GM12878 (cell line): ENCODE results near the gene ADGRV1. TPM values are rescaled to one million over a fixed set of nuclear protein-coding genes. Genes with fewer than 3 reads are reported as not detected.

ENCODE experiments used
- ATAC-seq: fragments of 200-7000 bp; cut with Tn5 transposase; 3 replicates; pipeline ENCODE4 v1.9.1; 2020; ENCODE audit warnings: mild to moderate bottlenecking, moderate library complexity
- BruUV-seq: library from RNA; stranded (reverse); fragments of 400-500 nt; replicated peaks from 2 replicates; lab custom pipeline; 2021; lab: Mats Ljungman, UMichigan
- CTCF ChIA-PET: fragments of 300-600 bp; sonication (Branson Sonifier 250); formaldehyde crosslinking; extraction: SDS; loops from one replicate; lab custom pipeline; 2021; ENCODE audit warnings: inconsistent platforms; lab: Yijun Ruan, JAX
- POLR2A ChIA-PET: fragments of 350-600 bp; formaldehyde crosslinking; extraction: SDS; loops from one replicate; lab custom pipeline; 2021; ENCODE audit warnings: inconsistent platforms; lab: Charles Lee
- RAD21 ChIA-PET: fragments of 300-600 bp; sonication (Branson Sonifier 250); formaldehyde crosslinking; loops from one replicate; lab custom pipeline; 2023; ENCODE audit warnings: antibody characterized with exemption; ENCODE audit not compliant: unreplicated experiment; lab: Charles Lee
- SMC1A ChIA-PET: fragments of 300-600 bp; sonication (Branson Sonifier 250); formaldehyde crosslinking; loops from one replicate; lab custom pipeline; 2023; ENCODE audit not compliant: unreplicated experiment, uncharacterized antibody; lab: Charles Lee
- DNase-seq: peaks from one replicate; pipeline ENCODE4 v3.0.0-alpha.2; 2011; ENCODE audit warnings: low read depth, low spot score
- FAIRE-seq: peaks from 3 replicates; lab custom pipeline; 2011; peaks lifted over from hg19 to GRCh38; lab: Jason Lieb, UNC
- H2AFZ ChIP-seq: 2 replicates; pipeline ENCODE4 v1.6.0; 2011; ENCODE audit warnings: low read depth, low read length, control low read depth; ENCODE audit not compliant: control insufficient read depth
- H3K27ac ChIP-seq: 2 replicates; pipeline ENCODE4 v1.5.1; 2011; ENCODE audit warnings: control low read depth; ENCODE audit not compliant: control insufficient read depth, insufficient read depth
- H3K27me3 ChIP-seq, 2 experiments: replicated peaks in 1 of 2; 2 replicates each; pipeline versions ENCODE4 v1.6.0 to v1.6.1; 2011; ENCODE audit warnings: low read length in 1 of 2; ENCODE audit not compliant: control insufficient read depth in 2 of 2, insufficient read depth in 2 of 2
- H3K36me3 ChIP-seq, 2 experiments: 2 replicates each; pipeline ENCODE4 v1.5.1; 2011; ENCODE audit warnings: low read length in 1 of 2; ENCODE audit not compliant: control insufficient read depth in 2 of 2, insufficient read depth in 2 of 2
- H3K4me1 ChIP-seq: 2 replicates; pipeline ENCODE4 v1.6.1; 2011; ENCODE audit warnings: mild to moderate bottlenecking, low read length, moderate library complexity, mixed read lengths; ENCODE audit not compliant: control insufficient read depth, insufficient read depth
- H3K4me2 ChIP-seq: 2 replicates; pipeline ENCODE4 v1.6.0; 2011; ENCODE audit warnings: control low read depth; ENCODE audit not compliant: control insufficient read depth, insufficient read depth
- H3K4me3 ChIP-seq: fragments of 200-600 bp; sonication (generic); 2 replicates; pipeline ENCODE4 v1.5.1; 2016
- H3K79me2 ChIP-seq: 2 replicates; pipeline ENCODE4 v1.6.0; 2011; ENCODE audit warnings: low read length; ENCODE audit not compliant: control insufficient read depth, insufficient read depth
- H3K9ac ChIP-seq: 2 replicates; pipeline ENCODE4 v1.8.0; 2011; ENCODE audit warnings: low read length, control low read depth, mixed read lengths; ENCODE audit not compliant: control insufficient read depth, insufficient read depth
- H3K9me3 ChIP-seq: replicated peaks from 3 replicates; pipeline ENCODE4 v1.5.1; 2011; ENCODE audit warnings: mild to moderate bottlenecking, low read length; ENCODE audit not compliant: control insufficient read depth, insufficient read depth
- H4K20me1 ChIP-seq: 2 replicates; pipeline ENCODE4 v1.6.0; 2011; ENCODE audit not compliant: control insufficient read depth, insufficient read depth
- EGR1 ChIP-seq, 2 experiments: IDR thresholded peaks; 1 replicate in 1 of 2; 2 replicates in 1 of 2; pipeline ENCODE4 v1.6.1; 2011 to 2012; ENCODE audit warnings: low read depth in 2 of 2, low read length in 2 of 2, borderline replicate concordance in 1 of 2, mild to moderate bottlenecking in 1 of 2, moderate library complexity in 1 of 2
- EZH2 ChIP-seq: IDR thresholded peaks from 2 replicates; pipeline ENCODE4 v1.6.1; 2012; ENCODE audit warnings: low read depth, mild to moderate bottlenecking, control low read depth, inconsistent platforms, low read length, borderline replicate concordance; ENCODE audit not compliant: control insufficient read depth
- GATAD2B ChIP-seq: fragments of 450-650 bp; conservative IDR thresholded peaks from 2 replicates; pipeline ENCODE4 v1.6.1; 2017; ENCODE audit warnings: low read depth, mild to moderate bottlenecking, moderate library complexity
- KAT2A ChIP-seq: conservative IDR thresholded peaks from 2 replicates; pipeline ENCODE4 v1.6.1; 2011; ENCODE audit warnings: low read depth, low read length; ENCODE audit not compliant: control insufficient read depth
- MTA2 ChIP-seq: fragments of 450-650 bp; IDR thresholded peaks from 2 replicates; pipeline ENCODE4 v1.6.1; 2016; ENCODE audit warnings: low read depth, mild to moderate bottlenecking, moderate library complexity
- NBN ChIP-seq: fragments of 450-650 bp; IDR thresholded peaks from 2 replicates; pipeline ENCODE4 v1.6.1; 2016
- RUNX3 ChIP-seq: IDR thresholded peaks from 2 replicates; pipeline ENCODE4 v1.6.1; 2012; ENCODE audit warnings: low read length, inconsistent platforms
- SIX5 ChIP-seq: IDR thresholded peaks from 2 replicates; pipeline ENCODE4 v1.6.1; 2011; ENCODE audit warnings: mild to moderate bottlenecking, low read depth, low read length, moderate library complexity; ENCODE audit not compliant: severe bottlenecking
- SREBF2 ChIP-seq: IDR thresholded peaks from 2 replicates; pipeline ENCODE4 v1.6.1; 2012; ENCODE audit warnings: mild to moderate bottlenecking, low read length
- WGBS: methylation state at CpG from one replicate; pipeline ENCODE4 v1.1.6; 2016; ENCODE audit warnings: low lambda C conversion rate; ENCODE audit not compliant: insufficient replicate concordance, insufficient coverage; ENCODE audit errors: missing lambda C conversion rate; 5-methylcytosine and 5-hydroxymethylcytosine counted together
- in situ Hi-C: fragments of 300-500 bp; cut with MboI; formaldehyde crosslinking; loops from 9 replicates; pipeline ENCODE4 v1.14.3; 2018; ENCODE audit warnings: mixed read lengths
- intact Hi-C: fragments of 100-400 bp; cut with micrococcal nuclease; formaldehyde crosslinking; loops from one replicate; pipeline ENCODE4 v1.14.2; 2022; ENCODE audit not compliant: unreplicated experiment
- polyA plus RNA-seq, 11 experiments: library from polyadenylated mRNA; depleted of rRNA in 4 of 11; unstranded in 6 of 11; stranded (reverse) in 5 of 11; fragments of >200 nt; fragmentation: Nextera tagmentation in 4 of 11; fragmentation: Illumina TruSeq in 1 of 11; extraction: Ambion mirVana in 4 of 11; extraction: Trizol in 1 of 11; gene quantifications; 1 replicate in 1 of 11; 2 replicates in 10 of 11; pipeline versions ENCODE4 v1.2.1 to v1.2.3, GENCODE V29; 2011 to 2016; ENCODE audit warnings: inconsistent platforms in 2 of 11, missing spikeins in 2 of 11, low read depth in 1 of 11
- total RNA-seq, 4 experiments: library from RNA; depleted of rRNA in 3 of 4; stranded (reverse); fragments of >200 nt in 3 of 4; fragmentation: Illumina TruSeq in 1 of 4; extraction: Trizol in 1 of 4; gene quantifications; 2 replicates each; pipeline versions ENCODE4 v1.2.1 to v1.2.3, GENCODE V29; 2013 to 2021
- TF ChIP-seq, protein P1 (sequence below): fragments of 450-650 bp; IDR thresholded peaks from 2 replicates; pipeline ENCODE4 v1.6.1; 2014; ENCODE audit warnings: mild to moderate bottlenecking
- TF ChIP-seq, protein P2 (sequence below): IDR thresholded peaks from 2 replicates; pipeline ENCODE4 v1.6.1; 2012; ENCODE audit warnings: low read depth, low read length, improper control_type of control experiment
- TF ChIP-seq, protein P3 (sequence below): fragments of 450-650 bp; IDR thresholded peaks from 2 replicates; pipeline ENCODE4 v1.6.1; 2016; ENCODE audit warnings: mild to moderate bottlenecking, moderate library complexity, borderline replicate concordance
- TF ChIP-seq, protein P4 (sequence below): fragments of 450-650 bp; IDR thresholded peaks from 2 replicates; pipeline ENCODE4 v1.6.1; 2016; ENCODE audit warnings: mild to moderate bottlenecking
- TF ChIP-seq, protein P5 (sequence below): fragments of 450-650 bp; IDR thresholded peaks from 2 replicates; pipeline ENCODE4 v1.6.1; 2017; ENCODE audit warnings: mild to moderate bottlenecking, low read depth, inconsistent platforms; ENCODE audit not compliant: poor library complexity, severe bottlenecking

ADGRV1 gene
- total and polyA plus RNA-seq, 10 of the 15 experiments (the other 5 are each of a cell fraction or from before 2014, with no cell fraction given): 0.04 to 8.1 (median 0.16) TPM; not detected in 1

DNA sequence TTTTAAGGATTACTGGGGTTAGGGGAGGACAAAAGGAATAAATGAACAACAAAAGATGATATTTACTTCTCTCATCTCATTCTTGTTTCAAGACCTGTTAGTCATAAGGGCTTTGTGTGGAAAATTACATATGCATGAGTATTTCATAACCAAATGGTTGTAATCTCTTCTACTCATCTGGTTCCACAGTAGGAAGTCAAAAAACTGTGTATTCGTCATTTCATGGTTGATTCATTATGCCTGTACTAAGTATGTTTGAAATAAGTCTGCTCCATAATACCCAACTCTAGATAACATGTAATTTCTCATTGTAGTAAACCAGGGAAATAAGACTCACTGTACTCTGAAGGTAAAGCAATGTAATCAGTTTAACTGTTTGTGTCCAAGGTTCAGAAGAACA lies 611.7 kb downstream of the ADGRV1 start (continued):
- no peak for TF ChIP-seq GATAD2B
- TF ChIP-seq MTA2: no peak
- no peak for TF ChIP-seq NBN
- TF ChIP-seq SREBF2: no peak

DNA sequence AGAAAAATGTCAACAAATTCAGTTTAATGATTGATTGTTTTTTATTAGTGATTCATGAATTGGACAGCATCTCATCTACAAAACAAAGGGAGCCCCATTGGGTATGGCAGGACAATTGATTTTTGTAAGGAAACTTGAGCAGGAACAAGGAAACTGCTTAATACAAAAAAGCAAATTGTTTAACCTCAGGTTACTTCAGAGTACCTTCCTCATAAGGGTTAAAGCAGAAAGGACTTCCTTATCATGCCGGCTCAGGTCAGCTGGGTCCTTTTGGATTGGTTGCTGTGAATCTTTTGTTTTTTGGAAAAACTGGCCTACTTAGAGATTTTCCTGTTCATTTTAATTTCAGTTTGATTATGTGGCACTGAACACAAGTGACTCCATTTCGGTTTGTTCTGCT lies 612.7 kb downstream of the ADGRV1 start:
- RAD21 ChIA-PET: no interaction called here
- no peaks in the 10 kb centered on the region for H3K79me2 ChIP-seq
- in situ Hi-C loops: no loop called here
- TF ChIP-seq, protein P1, sequence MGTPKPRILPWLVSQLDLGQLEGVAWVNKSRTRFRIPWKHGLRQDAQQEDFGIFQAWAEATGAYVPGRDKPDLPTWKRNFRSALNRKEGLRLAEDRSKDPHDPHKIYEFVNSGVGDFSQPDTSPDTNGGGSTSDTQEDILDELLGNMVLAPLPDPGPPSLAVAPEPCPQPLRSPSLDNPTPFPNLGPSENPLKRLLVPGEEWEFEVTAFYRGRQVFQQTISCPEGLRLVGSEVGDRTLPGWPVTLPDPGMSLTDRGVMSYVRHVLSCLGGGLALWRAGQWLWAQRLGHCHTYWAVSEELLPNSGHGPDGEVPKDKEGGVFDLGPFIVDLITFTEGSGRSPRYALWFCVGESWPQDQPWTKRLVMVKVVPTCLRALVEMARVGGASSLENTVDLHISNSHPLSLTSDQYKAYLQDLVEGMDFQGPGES: no peak
- TF ChIP-seq, protein P2, sequence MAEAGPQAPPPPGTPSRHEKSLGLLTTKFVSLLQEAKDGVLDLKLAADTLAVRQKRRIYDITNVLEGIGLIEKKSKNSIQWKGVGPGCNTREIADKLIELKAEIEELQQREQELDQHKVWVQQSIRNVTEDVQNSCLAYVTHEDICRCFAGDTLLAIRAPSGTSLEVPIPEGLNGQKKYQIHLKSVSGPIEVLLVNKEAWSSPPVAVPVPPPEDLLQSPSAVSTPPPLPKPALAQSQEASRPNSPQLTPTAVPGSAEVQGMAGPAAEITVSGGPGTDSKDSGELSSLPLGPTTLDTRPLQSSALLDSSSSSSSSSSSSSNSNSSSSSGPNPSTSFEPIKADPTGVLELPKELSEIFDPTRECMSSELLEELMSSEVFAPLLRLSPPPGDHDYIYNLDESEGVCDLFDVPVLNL: no peak
- TF ChIP-seq, protein P3, sequence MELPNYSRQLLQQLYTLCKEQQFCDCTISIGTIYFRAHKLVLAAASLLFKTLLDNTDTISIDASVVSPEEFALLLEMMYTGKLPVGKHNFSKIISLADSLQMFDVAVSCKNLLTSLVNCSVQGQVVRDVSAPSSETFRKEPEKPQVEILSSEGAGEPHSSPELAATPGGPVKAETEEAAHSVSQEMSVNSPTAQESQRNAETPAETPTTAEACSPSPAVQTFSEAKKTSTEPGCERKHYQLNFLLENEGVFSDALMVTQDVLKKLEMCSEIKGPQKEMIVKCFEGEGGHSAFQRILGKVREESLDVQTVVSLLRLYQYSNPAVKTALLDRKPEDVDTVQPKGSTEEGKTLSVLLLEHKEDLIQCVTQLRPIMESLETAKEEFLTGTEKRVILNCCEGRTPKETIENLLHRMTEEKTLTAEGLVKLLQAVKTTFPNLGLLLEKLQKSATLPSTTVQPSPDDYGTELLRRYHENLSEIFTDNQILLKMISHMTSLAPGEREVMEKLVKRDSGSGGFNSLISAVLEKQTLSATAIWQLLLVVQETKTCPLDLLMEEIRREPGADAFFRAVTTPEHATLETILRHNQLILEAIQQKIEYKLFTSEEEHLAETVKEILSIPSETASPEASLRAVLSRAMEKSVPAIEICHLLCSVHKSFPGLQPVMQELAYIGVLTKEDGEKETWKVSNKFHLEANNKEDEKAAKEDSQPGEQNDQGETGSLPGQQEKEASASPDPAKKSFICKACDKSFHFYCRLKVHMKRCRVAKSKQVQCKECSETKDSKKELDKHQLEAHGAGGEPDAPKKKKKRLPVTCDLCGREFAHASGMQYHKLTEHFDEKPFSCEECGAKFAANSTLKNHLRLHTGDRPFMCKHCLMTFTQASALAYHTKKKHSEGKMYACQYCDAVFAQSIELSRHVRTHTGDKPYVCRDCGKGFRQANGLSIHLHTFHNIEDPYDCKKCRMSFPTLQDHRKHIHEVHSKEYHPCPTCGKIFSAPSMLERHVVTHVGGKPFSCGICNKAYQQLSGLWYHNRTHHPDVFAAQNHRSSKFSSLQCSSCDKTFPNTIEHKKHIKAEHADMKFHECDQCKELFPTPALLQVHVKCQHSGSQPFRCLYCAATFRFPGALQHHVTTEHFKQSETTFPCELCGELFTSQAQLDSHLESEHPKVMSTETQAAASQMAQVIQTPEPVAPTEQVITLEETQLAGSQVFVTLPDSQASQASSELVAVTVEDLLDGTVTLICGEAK: no peak
- TF ChIP-seq, protein P4, sequence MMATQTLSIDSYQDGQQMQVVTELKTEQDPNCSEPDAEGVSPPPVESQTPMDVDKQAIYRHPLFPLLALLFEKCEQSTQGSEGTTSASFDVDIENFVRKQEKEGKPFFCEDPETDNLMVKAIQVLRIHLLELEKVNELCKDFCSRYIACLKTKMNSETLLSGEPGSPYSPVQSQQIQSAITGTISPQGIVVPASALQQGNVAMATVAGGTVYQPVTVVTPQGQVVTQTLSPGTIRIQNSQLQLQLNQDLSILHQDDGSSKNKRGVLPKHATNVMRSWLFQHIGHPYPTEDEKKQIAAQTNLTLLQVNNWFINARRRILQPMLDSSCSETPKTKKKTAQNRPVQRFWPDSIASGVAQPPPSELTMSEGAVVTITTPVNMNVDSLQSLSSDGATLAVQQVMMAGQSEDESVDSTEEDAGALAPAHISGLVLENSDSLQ: no peak
- TF ChIP-seq SIX5 (no peak), RUNX3 (no peak), EZH2 (no peak), EGR1 (IDR thresholded peaks at IDR 0.05; ENCODE audit: borderline replicate concordance in 1 of 2, low read depth in 2 of 2, low read length in 2 of 2) (no peak), KAT2A (no peak)
- TF ChIP-seq, protein P5, sequence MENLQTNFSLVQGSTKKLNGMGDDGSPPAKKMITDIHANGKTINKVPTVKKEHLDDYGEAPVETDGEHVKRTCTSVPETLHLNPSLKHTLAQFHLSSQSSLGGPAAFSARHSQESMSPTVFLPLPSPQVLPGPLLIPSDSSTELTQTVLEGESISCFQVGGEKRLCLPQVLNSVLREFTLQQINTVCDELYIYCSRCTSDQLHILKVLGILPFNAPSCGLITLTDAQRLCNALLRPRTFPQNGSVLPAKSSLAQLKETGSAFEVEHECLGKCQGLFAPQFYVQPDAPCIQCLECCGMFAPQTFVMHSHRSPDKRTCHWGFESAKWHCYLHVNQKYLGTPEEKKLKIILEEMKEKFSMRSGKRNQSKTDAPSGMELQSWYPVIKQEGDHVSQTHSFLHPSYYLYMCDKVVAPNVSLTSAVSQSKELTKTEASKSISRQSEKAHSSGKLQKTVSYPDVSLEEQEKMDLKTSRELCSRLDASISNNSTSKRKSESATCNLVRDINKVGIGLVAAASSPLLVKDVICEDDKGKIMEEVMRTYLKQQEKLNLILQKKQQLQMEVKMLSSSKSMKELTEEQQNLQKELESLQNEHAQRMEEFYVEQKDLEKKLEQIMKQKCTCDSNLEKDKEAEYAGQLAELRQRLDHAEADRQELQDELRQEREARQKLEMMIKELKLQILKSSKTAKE: no peak
- no peak for FAIRE-seq
- ATAC-seq: no peak
- H3K9me3 ChIP-seq: no peaks in the 10 kb centered on the region
- no peaks in the 10 kb centered on the region for H3K4me1 ChIP-seq
- H3K4me2 ChIP-seq: no peak overlapping the region
- no peak for DNase-seq
- POLR2A ChIA-PET: no interaction called here
- no peaks in the 10 kb centered on the region for H4K20me1 ChIP-seq
- intact Hi-C loops: no loop called here
- H3K36me3 ChIP-seq: no peaks in the 10 kb centered on the region
- WGBS: 69% methylated on average over 2 of the region's 2 CpGs
- no peak overlapping the region for H3K27ac ChIP-seq
- CTCF ChIA-PET: no interaction called here
- no TSS peak for BruUV-seq
- no peak overlapping the region for H3K9ac ChIP-seq
- H2AFZ ChIP-seq: no peak overlapping the region
- SMC1A ChIA-PET: interaction anchor here (1.2 kb wide), 1 partner anchor 215 kb away, joined by 3 read pairs; no protein-coding TSS in a partner anchor
- H3K27me3 ChIP-seq: no peaks in the 10 kb centered on the region
- H3K4me3 ChIP-seq: no peak overlapping the region
